ENCODE results near the gene NFATC4. TPM values are rescaled to one million over a fixed set of nuclear protein-coding genes. Genes with fewer than 3 reads are reported as not detected.

The NFATC4 gene
- 0.10 to 0.38 TPM (median 0.20 TPM) in 4 of 5 replicates, not detected in the other for total RNA-seq (2022; extraction: Qiagen RNA extraction; ENCODE audit: low read depth)

GRCh38 chr14:24367514-24368211 lies at the start of gene NFATC4:
TSS of gene NFATC4 (plus strand) at chr14:24368184. CDS start at chr14:24368341, 157 bp downstream.

GRCh38 chr14:24334431-24335291 lies 33.3 kb upstream of the NFATC4 start, which contains the start of gene ADCY4:
TSS of gene ADCY4 (minus strand) at chr14:24335071. CDS start at chr14:24334652, 419 bp downstream.

GRCh38 chr14:24339284-24340151 lies 28.5 kb upstream of the NFATC4 start, which contains the start of gene RIPK3:
TSS of gene RIPK3 (minus strand) at chr14:24339991. CDS start at chr14:24339826, 165 bp downstream.

GRCh38 chr14:24398653-24399446 lies 30.9 kb downstream of the NFATC4 start, which contains the start of gene NYNRIN:
TSS of gene NYNRIN (plus strand) at chr14:24399003. CDS start at chr14:24399247, 244 bp downstream.

Other genes with a start within 250 kb of the NFATC4 start
- gene FITM1, start 237.5 kb upstream of the NFATC4 start, total RNA-seq (2022; extraction: Qiagen RNA extraction; ENCODE audit: low read depth): 0.15 to 0.28 TPM (median 0.24 TPM) in 3 of 5 replicates, not detected in the others
- 163 to 182 TPM (median 171 TPM) in 5 replicates for gene PSME1, start 232.0 kb upstream of the NFATC4 start, total RNA-seq (2022; extraction: Qiagen RNA extraction; ENCODE audit: low read depth)
- gene EMC9, start 226.6 kb upstream of the NFATC4 start, total RNA-seq (2022; extraction: Qiagen RNA extraction; ENCODE audit: low read depth): 50.9 to 61.8 TPM (median 56.9 TPM) in 5 replicates
- 164 to 198 TPM (median 177 TPM) in 5 replicates for gene PSME2, start 221.6 kb upstream of the NFATC4 start, total RNA-seq (2022; extraction: Qiagen RNA extraction; ENCODE audit: low read depth)
- 25.6 to 33.1 TPM (median 29.9 TPM) in 5 replicates for gene RNF31, start 220.7 kb upstream of the NFATC4 start, total RNA-seq (2022; extraction: Qiagen RNA extraction; ENCODE audit: low read depth)
- 14.6 to 21.4 TPM (median 16.7 TPM) in 5 replicates for gene IRF9, start 206.9 kb upstream of the NFATC4 start, total RNA-seq (2022; extraction: Qiagen RNA extraction; ENCODE audit: low read depth)
- gene REC8, start 196.1 kb upstream of the NFATC4 start, total RNA-seq (2022; extraction: Qiagen RNA extraction; ENCODE audit: low read depth): 3.4 to 6.4 TPM (median 4.3 TPM) in 5 replicates
- gene IPO4, start 179.4 kb upstream of the NFATC4 start, total RNA-seq (2022; extraction: Qiagen RNA extraction; ENCODE audit: low read depth): 79.6 to 102 TPM (median 88.2 TPM) in 5 replicates
- 65.1 to 72.9 TPM (median 67.8 TPM) in 5 replicates for gene TM9SF1, start 172.7 kb upstream of the NFATC4 start, total RNA-seq (2022; extraction: Qiagen RNA extraction; ENCODE audit: low read depth)
- 0.07 TPM in 1 of 5 replicates, not detected in the others for gene TSSK4, start 162.5 kb upstream of the NFATC4 start, total RNA-seq (2022; extraction: Qiagen RNA extraction; ENCODE audit: low read depth)
- gene CHMP4A, start 154.7 kb upstream of the NFATC4 start, total RNA-seq (2022; extraction: Qiagen RNA extraction; ENCODE audit: low read depth): 79.6 to 96.4 TPM (median 82.0 TPM) in 5 replicates
- 27.9 to 35.3 TPM (median 29.6 TPM) in 5 replicates for gene MDP1, start 152.1 kb upstream of the NFATC4 start, total RNA-seq (2022; extraction: Qiagen RNA extraction; ENCODE audit: low read depth)
- gene NEDD8, start 135.8 kb upstream of the NFATC4 start, total RNA-seq (2022; extraction: Qiagen RNA extraction; ENCODE audit: low read depth): 427 to 475 TPM (median 451 TPM) in 5 replicates
- 52.4 to 64.1 TPM (median 56.5 TPM) in 5 replicates for gene GMPR2, start 135.3 kb upstream of the NFATC4 start, total RNA-seq (2022; extraction: Qiagen RNA extraction; ENCODE audit: low read depth)
- gene TINF2, start 125.6 kb upstream of the NFATC4 start, total RNA-seq (2022; extraction: Qiagen RNA extraction; ENCODE audit: low read depth): 32.6 to 41.9 TPM (median 37.8 TPM) in 5 replicates
- 0.60 to 1.1 TPM (median 0.83 TPM) in 5 replicates for gene TGM1, start 105.0 kb upstream of the NFATC4 start, total RNA-seq (2022; extraction: Qiagen RNA extraction; ENCODE audit: low read depth)
- 12.5 to 19.5 TPM (median 16.6 TPM) in 5 replicates for gene RABGGTA, start 96.6 kb upstream of the NFATC4 start, total RNA-seq (2022; extraction: Qiagen RNA extraction; ENCODE audit: low read depth)
- 10.9 to 13.5 TPM (median 11.8 TPM) in 5 replicates for gene DHRS1, start 68.4 kb upstream of the NFATC4 start, total RNA-seq (2022; extraction: Qiagen RNA extraction; ENCODE audit: low read depth)
- gene NOP9, start 68.3 kb upstream of the NFATC4 start, total RNA-seq (2022; extraction: Qiagen RNA extraction; ENCODE audit: low read depth): 15.6 to 19.7 TPM (median 18.9 TPM) in 5 replicates
- gene CIDEB, start 60.2 kb upstream of the NFATC4 start, total RNA-seq (2022; extraction: Qiagen RNA extraction; ENCODE audit: low read depth): 0.14 to 0.70 TPM (median 0.29 TPM) in 5 replicates
- gene LTB4R2, start 58.0 kb upstream of the NFATC4 start, total RNA-seq (2022; extraction: Qiagen RNA extraction; ENCODE audit: low read depth): 2.4 to 5.7 TPM (median 4.7 TPM) in 5 replicates
- 3.4 to 8.6 TPM (median 5.6 TPM) in 5 replicates for gene LTB4R, start 56.7 kb upstream of the NFATC4 start, total RNA-seq (2022; extraction: Qiagen RNA extraction; ENCODE audit: low read depth)
- not detected in 5 replicates for gene ADCY4, start 33.1 kb upstream of the NFATC4 start, total RNA-seq (2022; extraction: Qiagen RNA extraction; ENCODE audit: low read depth)
- not detected in 5 replicates for gene RIPK3, start 28.2 kb upstream of the NFATC4 start, total RNA-seq (2022; extraction: Qiagen RNA extraction; ENCODE audit: low read depth)
- gene NYNRIN, start 30.8 kb downstream of the NFATC4 start, total RNA-seq (2022; extraction: Qiagen RNA extraction; ENCODE audit: low read depth): 0.19 to 0.40 TPM (median 0.20 TPM) in 5 replicates
- 1.3 to 1.9 TPM (median 1.5 TPM) in 5 replicates for gene CBLN3, start 61.5 kb downstream of the NFATC4 start, total RNA-seq (2022; extraction: Qiagen RNA extraction; ENCODE audit: low read depth)
- 26.3 to 30.9 TPM (median 29.6 TPM) in 5 replicates for gene KHNYN, start 61.8 kb downstream of the NFATC4 start, total RNA-seq (2022; extraction: Qiagen RNA extraction; ENCODE audit: low read depth)
- gene SDR39U1, start 74.6 kb downstream of the NFATC4 start, total RNA-seq (2022; extraction: Qiagen RNA extraction; ENCODE audit: low read depth): 42.5 to 52.7 TPM (median 46.6 TPM) in 5 replicates
- not detected in 5 replicates for gene CMA1, start 140.1 kb downstream of the NFATC4 start, total RNA-seq (2022; extraction: Qiagen RNA extraction; ENCODE audit: low read depth)
- not detected in 5 replicates for gene CTSG, start 208.1 kb downstream of the NFATC4 start, total RNA-seq (2022; extraction: Qiagen RNA extraction; ENCODE audit: low read depth)
- not detected in 5 replicates for gene GZMH, start 241.5 kb downstream of the NFATC4 start, total RNA-seq (2022; extraction: Qiagen RNA extraction; ENCODE audit: low read depth)

Measured in A549 treated with DMSO at 1 μM for 4 hours (cell line).